ENCODE data around the gene BAG5.
A peak's percentile ranks its signal among the peaks of the same experiment; 100 is the strongest.

Gene BAG5

GRCh38 chr14:103518422-103519042 is 43.9 kb downstream of the BAG5 start:
- TF ChIP-seq EZH2phosphoT487 (conservative IDR thresholded peaks at IDR 0.05; ENCODE audit: low read length), result no peak
- TF ChIP-seq CTCF (IDR thresholded peaks at IDR 0.05; ENCODE audit: insufficient read depth, low read length, poor library complexity, severe bottlenecking), result peak; percentile 92
- H3K4me2 ChIP-seq (ENCODE audit: low read depth, low read length, poor library complexity, severe bottlenecking), result no peak overlapping the region
- no peaks in the 10 kb centered on the region for H4K20me1 ChIP-seq (ENCODE audit: low read depth, low read length)
- H3K27me3 ChIP-seq (ENCODE audit: low read length), result no peaks in the 10 kb centered on the region
- no peak overlapping the region for H3K27ac ChIP-seq (ENCODE audit: low read depth, low read length)
- H3K9me3 ChIP-seq (ENCODE audit: insufficient read depth, low read length), result no peaks in the 10 kb centered on the region
- no peaks in the 10 kb centered on the region for H3K36me3 ChIP-seq (ENCODE audit: low read length)
- no peaks in the 10 kb centered on the region for H3K79me2 ChIP-seq (ENCODE audit: insufficient read depth, low read length)
- H3K9ac ChIP-seq (ENCODE audit: low read length), result no peak overlapping the region
- H2AFZ ChIP-seq (ENCODE audit: low read depth, low read length, severe bottlenecking), result no peak overlapping the region
- H3K4me3 ChIP-seq (ENCODE audit: insufficient read depth, low read length, poor library complexity, severe bottlenecking), result no peak overlapping the region
- H3K9me2 ChIP-seq (replicated peaks; ENCODE audit: insufficient read depth, low read length), result no peaks in the 10 kb centered on the region
- H3F3A ChIP-seq (ENCODE audit: insufficient read depth), result 0 out of 2 replicates have a peak, but pooled peaks cover 8% of the 10 kb centered on the region

GRCh38 chr14:103517721-103518421 is 44.6 kb downstream of the BAG5 start:
- no peaks in the 10 kb centered on the region for H3K9me2 ChIP-seq (replicated peaks; ENCODE audit: insufficient read depth, low read length)
- H4K20me1 ChIP-seq (ENCODE audit: low read depth, low read length), result no peaks in the 10 kb centered on the region
- no peaks in the 10 kb centered on the region for H3K27me3 ChIP-seq (ENCODE audit: low read length)
- no peak overlapping the region for H3K4me3 ChIP-seq (ENCODE audit: insufficient read depth, low read length, poor library complexity, severe bottlenecking)
- no peak overlapping the region for H3K27ac ChIP-seq (ENCODE audit: low read depth, low read length)
- H3K36me3 ChIP-seq (ENCODE audit: low read length), result no peaks in the 10 kb centered on the region
- 0 out of 2 replicates have a peak, but pooled peaks cover 8% of the 10 kb centered on the region for H3F3A ChIP-seq (ENCODE audit: insufficient read depth)
- no peak overlapping the region for H3K9ac ChIP-seq (ENCODE audit: low read length)
- TF ChIP-seq EZH2phosphoT487 (conservative IDR thresholded peaks at IDR 0.05; ENCODE audit: low read length) (no peak), CTCF (IDR thresholded peaks at IDR 0.05; ENCODE audit: insufficient read depth, low read length, poor library complexity, severe bottlenecking) (no peak)
- H2AFZ ChIP-seq (ENCODE audit: low read depth, low read length, severe bottlenecking), result no peak overlapping the region
- H3K4me2 ChIP-seq (ENCODE audit: low read depth, low read length, poor library complexity, severe bottlenecking), result no peak overlapping the region
- no peaks in the 10 kb centered on the region for H3K79me2 ChIP-seq (ENCODE audit: insufficient read depth, low read length)
- H3K9me3 ChIP-seq (ENCODE audit: insufficient read depth, low read length), result no peaks in the 10 kb centered on the region

GRCh38 chr14:103517174-103517566 is 45.3 kb downstream of the BAG5 start:
- Histone ChIP-seq H2AFZ (ENCODE audit: low read depth, low read length, severe bottlenecking) (no peak overlapping the region), H3K9ac (ENCODE audit: low read length) (no peak overlapping the region), H3K79me2 (ENCODE audit: insufficient read depth, low read length) (no peaks in the 10 kb centered on the region), H4K20me1 (ENCODE audit: low read depth, low read length) (no peaks in the 10 kb centered on the region), H3K27ac (ENCODE audit: low read depth, low read length) (no peak overlapping the region), H3K27me3 (ENCODE audit: low read length) (no peaks in the 10 kb centered on the region), H3K4me3 (ENCODE audit: insufficient read depth, low read length, poor library complexity, severe bottlenecking) (no peak overlapping the region), H3K4me2 (ENCODE audit: low read depth, low read length, poor library complexity, severe bottlenecking) (no peak overlapping the region), H3F3A (ENCODE audit: insufficient read depth) (0 out of 2 replicates have a peak, but pooled peaks cover 8% of the 10 kb centered on the region), H3K9me3 (ENCODE audit: insufficient read depth, low read length) (no peaks in the 10 kb centered on the region), H3K36me3 (ENCODE audit: low read length) (no peaks in the 10 kb centered on the region), H3K9me2 (replicated peaks; ENCODE audit: insufficient read depth, low read length) (no peaks in the 10 kb centered on the region)
- TF ChIP-seq CTCF (IDR thresholded peaks at IDR 0.05; ENCODE audit: insufficient read depth, low read length, poor library complexity, severe bottlenecking) (no peak), EZH2phosphoT487 (conservative IDR thresholded peaks at IDR 0.05; ENCODE audit: low read length) (no peak)

Measured in SU-DHL-6 (cell line).